Stomach smooth muscle (tissue), 2 donors: ENCODE data around the gene ATP10B.

ENCODE experiments used
- H3K27ac ChIP-seq: one replicate; pipeline ENCODE4 v1.7.0; 2013; ENCODE audit warnings: mild to moderate bottlenecking, low read length, inconsistent platforms
- H3K27me3 ChIP-seq, 2 donors: one replicate each; pipeline ENCODE4 v1.7.0; 2013; ENCODE audit warnings: low read length in 2 of 2; ENCODE audit not compliant: insufficient read depth in 2 of 2, control insufficient read depth in 1 of 2
- H3K36me3 ChIP-seq, 2 donors: one replicate each; pipeline ENCODE4 v1.7.0; 2013; ENCODE audit warnings: low read length in 2 of 2; ENCODE audit not compliant: control insufficient read depth in 2 of 2, insufficient read depth in 2 of 2
- H3K4me1 ChIP-seq: one replicate; pipeline ENCODE4 v1.7.0; 2013; ENCODE audit warnings: low read length; ENCODE audit not compliant: control insufficient read depth, insufficient read depth
- H3K4me3 ChIP-seq, 2 donors: one replicate each; pipeline ENCODE4 v1.7.0; 2013; ENCODE audit warnings: low read length in 2 of 2
- H3K9ac ChIP-seq, 2 donors: one replicate each; pipeline ENCODE4 v1.7.0; 2013; ENCODE audit warnings: low read length in 2 of 2, mild to moderate bottlenecking in 1 of 2
- H3K9me3 ChIP-seq, 2 donors: one replicate each; pipeline ENCODE4 v1.7.0; 2013; ENCODE audit warnings: low read length in 2 of 2; ENCODE audit not compliant: control insufficient read depth in 2 of 2
- donor health status: healthy.
- donor health status: Pancreatic carcinoma.

ATP10B gene

GRCh38 chr5:160692271-160692670 lies 159.7 kb downstream of the ATP10B start:
- Histone ChIP-seq H3K9me3 (no peaks in the 10 kb centered on the region), H3K27ac (no peak overlapping the region), H3K27me3 (no peaks in the 10 kb centered on the region), H3K4me1 (no peaks in the 10 kb centered on the region), H3K36me3 (no peaks in the 10 kb centered on the region), H3K9ac (no peak overlapping the region), H3K4me3 (no peak overlapping the region)

- Histone ChIP-seq H3K27ac (no peak overlapping the region), H3K27me3 (no peaks in the 10 kb centered on the region), H3K36me3 (no peaks in the 10 kb centered on the region), H3K9me3 (peaks cover 0 to 2% of the 10 kb centered on the region in 2 donors), H3K9ac (no peak overlapping the region), H3K4me1 (no peaks in the 10 kb centered on the region), H3K4me3 (no peak overlapping the region)
Observed at GRCh38 chr5:160685695-160686094, 166.3 kb downstream of the ATP10B start.

- H3K27me3 ChIP-seq, result no peaks in the 10 kb centered on the region
- H3K9ac ChIP-seq, result no peak overlapping the region
- H3K27ac ChIP-seq, result no peak overlapping the region
- peaks cover 0 to 2% of the 10 kb centered on the region in 2 donors for H3K9me3 ChIP-seq
- H3K4me1 ChIP-seq, result no peaks in the 10 kb centered on the region
- no peaks in the 10 kb centered on the region for H3K36me3 ChIP-seq
- no peak overlapping the region for H3K4me3 ChIP-seq
Observed at GRCh38 chr5:160685219-160685618, 166.8 kb downstream of the ATP10B start.

GRCh38 chr5:160679567-160680309 lies 172.3 kb downstream of the ATP10B start:
- Histone ChIP-seq H3K9me3 (peaks cover 0 to 2% of the 10 kb centered on the region in 2 donors), H3K4me3 (no peak overlapping the region), H3K27me3 (no peaks in the 10 kb centered on the region), H3K27ac (no peak overlapping the region), H3K9ac (no peak overlapping the region), H3K36me3 (no peaks in the 10 kb centered on the region), H3K4me1 (no peaks in the 10 kb centered on the region)

GRCh38 chr5:160675988-160676387 lies 176.0 kb downstream of the ATP10B start:
- no peak overlapping the region for H3K4me3 ChIP-seq
- no peak overlapping the region for H3K9ac ChIP-seq
- H3K27ac ChIP-seq, result no peak overlapping the region
- no peaks in the 10 kb centered on the region for H3K36me3 ChIP-seq
- H3K4me1 ChIP-seq, result no peaks in the 10 kb centered on the region
- H3K27me3 ChIP-seq, result no peaks in the 10 kb centered on the region
- H3K9me3 ChIP-seq, result peaks cover 0 to 2% of the 10 kb centered on the region in 2 donors

- Histone ChIP-seq H3K9ac (no peak overlapping the region), H3K36me3 (no peaks in the 10 kb centered on the region), H3K4me1 (no peaks in the 10 kb centered on the region), H3K27ac (no peak overlapping the region), H3K4me3 (no peak overlapping the region), H3K9me3 (no peaks in the 10 kb centered on the region), H3K27me3 (no peaks in the 10 kb centered on the region)
Observed at GRCh38 chr5:160674901-160675300, 177.1 kb downstream of the ATP10B start.

- Histone ChIP-seq H3K9ac (no peak overlapping the region), H3K27me3 (no peaks in the 10 kb centered on the region), H3K4me1 (no peaks in the 10 kb centered on the region), H3K27ac (no peak overlapping the region), H3K4me3 (no peak overlapping the region), H3K36me3 (no peaks in the 10 kb centered on the region), H3K9me3 (no peaks in the 10 kb centered on the region)
Observed at GRCh38 chr5:160672521-160672920, 179.5 kb downstream of the ATP10B start.

- Histone ChIP-seq H3K36me3 (no peaks in the 10 kb centered on the region), H3K9ac (no peak overlapping the region), H3K4me3 (no peak overlapping the region), H3K4me1 (no peaks in the 10 kb centered on the region), H3K9me3 (no peaks in the 10 kb centered on the region), H3K27ac (no peak overlapping the region), H3K27me3 (no peaks in the 10 kb centered on the region)
Observed at GRCh38 chr5:160668356-160668755, 183.7 kb downstream of the ATP10B start.

GRCh38 chr5:160667160-160667559 lies 184.9 kb downstream of the ATP10B start:
- no peaks in the 10 kb centered on the region for H3K9me3 ChIP-seq
- H3K27me3 ChIP-seq, result no peaks in the 10 kb centered on the region
- H3K9ac ChIP-seq, result no peak overlapping the region
- H3K27ac ChIP-seq, result no peak overlapping the region
- H3K36me3 ChIP-seq, result no peaks in the 10 kb centered on the region
- no peak overlapping the region for H3K4me3 ChIP-seq
- H3K4me1 ChIP-seq, result no peaks in the 10 kb centered on the region

- Histone ChIP-seq H3K4me1 (no peaks in the 10 kb centered on the region), H3K36me3 (no peaks in the 10 kb centered on the region), H3K27ac (no peak overlapping the region), H3K4me3 (no peak overlapping the region), H3K9ac (no peak overlapping the region), H3K9me3 (no peaks in the 10 kb centered on the region), H3K27me3 (no peaks in the 10 kb centered on the region)
Observed at GRCh38 chr5:160665460-160665859, 186.6 kb downstream of the ATP10B start.

- no peak overlapping the region for H3K4me3 ChIP-seq
- H3K9ac ChIP-seq, result no peak overlapping the region
- no peaks in the 10 kb centered on the region for H3K4me1 ChIP-seq
- H3K9me3 ChIP-seq, result no peaks in the 10 kb centered on the region
- peaks cover 0 to 2% of the 10 kb centered on the region in 2 donors for H3K27me3 ChIP-seq
- no peak overlapping the region for H3K27ac ChIP-seq
- H3K36me3 ChIP-seq, result no peaks in the 10 kb centered on the region
Observed at GRCh38 chr5:160660132-160660531, 191.9 kb downstream of the ATP10B start.
